RPMI7951 (cell line): Measurements from ENCODE around the gene URI1. TPM values are rescaled to one million over a fixed set of nuclear protein-coding genes. Genes with fewer than 3 reads are reported as not detected.

ENCODE experiments used
- DNase-seq: peaks from one replicate; pipeline ENCODE4 v3.0.0-alpha.2; 2012; ENCODE audit warnings: low read depth
- total RNA-seq: library from RNA; depleted of rRNA; stranded (reverse); fragments of >200 nt; shearing (Covaris generic); gene quantifications from 2 replicates; pipeline ENCODE4 v1.2.3, GENCODE V29; 2014

URI1 gene
- total RNA-seq, 1 experiment from 2014 or later, result 77.7 TPM

GRCh38 chr19:29971002-29971401, 29.0 kb downstream of the URI1 start:
- no peak for DNase-seq

- no peak for DNase-seq
Observed at GRCh38 chr19:29971648-29972047, 29.6 kb downstream of the URI1 start.

GRCh38 chr19:29974701-29975100, 32.7 kb downstream of the URI1 start:
- no peak for DNase-seq

GRCh38 chr19:29976151-29976943, 34.3 kb downstream of the URI1 start:
- DNase-seq, result no peak

GRCh38 chr19:29978080-29978479, 36.0 kb downstream of the URI1 start:
- DNase-seq, result no peak

- DNase-seq, result no peak
Observed at GRCh38 chr19:29983568-29983967, 41.5 kb downstream of the URI1 start.

GRCh38 chr19:29985196-29985595, 43.2 kb downstream of the URI1 start:
- no peak for DNase-seq

- DNase-seq, result no peak
Observed at GRCh38 chr19:29988351-29988750, 46.3 kb downstream of the URI1 start.

- DNase-seq, result no peak
Observed at GRCh38 chr19:29992233-29992867, 50.3 kb downstream of the URI1 start.

- DNase-seq, result no peak
Observed at GRCh38 chr19:29999490-29999889, 57.5 kb downstream of the URI1 start.

- no peak for DNase-seq
Observed at GRCh38 chr19:30000862-30001261, 58.8 kb downstream of the URI1 start.

GRCh38 chr19:30001301-30001700, 59.3 kb downstream of the URI1 start:
- no peak for DNase-seq

- peak; percentile 13 for DNase-seq
Observed at GRCh38 chr19:30001791-30002190, 59.8 kb downstream of the URI1 start.

GRCh38 chr19:30003866-30004265, 61.8 kb downstream of the URI1 start:
- DNase-seq, result no peak

- no peak for DNase-seq
Observed at GRCh38 chr19:30004403-30004802, 62.4 kb downstream of the URI1 start.

GRCh38 chr19:30006207-30006606, 64.2 kb downstream of the URI1 start:
- no peak for DNase-seq

- DNase-seq, result no peak
Observed at GRCh38 chr19:30008169-30008568, 66.1 kb downstream of the URI1 start.

GRCh38 chr19:30009013-30009412, 67.0 kb downstream of the URI1 start:
- no peak for DNase-seq

GRCh38 chr19:30011051-30011578, 69.1 kb downstream of the URI1 start:
- DNase-seq, result no peak

- DNase-seq, result no peak
Observed at GRCh38 chr19:30014770-30015169, 72.7 kb downstream of the URI1 start.

- DNase-seq, result no peak
Observed at GRCh38 chr19:30017172-30017571, 75.1 kb downstream of the URI1 start.

GRCh38 chr19:30020189-30020588, 78.2 kb downstream of the URI1 start:
- no peak for DNase-seq

GRCh38 chr19:30022659-30023058, 80.6 kb downstream of the URI1 start:
- no peak for DNase-seq
